Measurements from ENCODE around the gene SORL1-AS1.

DNA sequence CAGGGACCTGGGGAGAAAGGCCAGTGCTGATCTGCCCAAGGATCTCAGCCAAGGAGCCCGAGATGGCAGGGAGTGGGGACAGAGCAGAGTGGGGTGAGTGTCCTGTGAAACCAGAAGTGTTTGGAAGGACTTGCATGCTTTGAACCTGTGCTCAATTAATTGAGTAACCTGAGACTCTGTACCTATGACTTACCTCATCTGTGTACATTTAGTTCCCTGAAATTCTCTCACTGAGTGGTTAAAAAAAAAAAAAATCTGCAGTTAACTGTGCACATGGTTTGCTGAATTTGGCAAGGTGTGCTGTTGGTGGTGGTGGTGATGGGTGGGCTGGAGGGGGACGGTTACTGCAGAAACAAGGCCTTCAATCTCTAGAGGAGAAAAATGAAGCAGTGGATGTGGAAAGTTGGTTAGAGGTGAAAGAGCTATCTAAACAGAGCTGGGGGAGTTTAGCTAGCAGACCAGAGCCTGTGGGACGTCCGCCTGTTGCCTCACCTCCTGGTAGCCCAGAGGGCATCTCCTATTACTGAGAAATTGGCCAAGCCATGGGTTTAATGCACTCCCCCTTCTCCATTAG is 8.3 kb upstream of the SORL1-AS1 start:
- TF ChIP-seq POLR2A (IDR thresholded peaks at IDR 0.05): no peak
- TF ChIP-seq, protein P1, sequence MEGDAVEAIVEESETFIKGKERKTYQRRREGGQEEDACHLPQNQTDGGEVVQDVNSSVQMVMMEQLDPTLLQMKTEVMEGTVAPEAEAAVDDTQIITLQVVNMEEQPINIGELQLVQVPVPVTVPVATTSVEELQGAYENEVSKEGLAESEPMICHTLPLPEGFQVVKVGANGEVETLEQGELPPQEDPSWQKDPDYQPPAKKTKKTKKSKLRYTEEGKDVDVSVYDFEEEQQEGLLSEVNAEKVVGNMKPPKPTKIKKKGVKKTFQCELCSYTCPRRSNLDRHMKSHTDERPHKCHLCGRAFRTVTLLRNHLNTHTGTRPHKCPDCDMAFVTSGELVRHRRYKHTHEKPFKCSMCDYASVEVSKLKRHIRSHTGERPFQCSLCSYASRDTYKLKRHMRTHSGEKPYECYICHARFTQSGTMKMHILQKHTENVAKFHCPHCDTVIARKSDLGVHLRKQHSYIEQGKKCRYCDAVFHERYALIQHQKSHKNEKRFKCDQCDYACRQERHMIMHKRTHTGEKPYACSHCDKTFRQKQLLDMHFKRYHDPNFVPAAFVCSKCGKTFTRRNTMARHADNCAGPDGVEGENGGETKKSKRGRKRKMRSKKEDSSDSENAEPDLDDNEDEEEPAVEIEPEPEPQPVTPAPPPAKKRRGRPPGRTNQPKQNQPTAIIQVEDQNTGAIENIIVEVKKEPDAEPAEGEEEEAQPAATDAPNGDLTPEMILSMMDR (IDR thresholded peaks at IDR 0.05): no peak

Data from lower leg skin (tissue), 3 donors.